Hair follicular keratinocyte (primary cell): ENCODE measurements around the gene CPB1. TPM values are rescaled to one million over a fixed set of nuclear protein-coding genes. Genes with fewer than 3 reads are reported as not detected.

ENCODE experiments used
- total RNA-seq: library from RNA; depleted of rRNA; stranded (reverse); fragments of >200 nt; gene quantifications from 2 replicates; pipeline ENCODE4 v1.2.3, GENCODE V29; 2015

The CPB1 gene
- not detected in 2 replicates for total RNA-seq

GRCh38 chr3:148827585-148827984 lies at the start of gene CPB1:
Gene CPB1 (plus strand): TSS chr3:148827811. CDS start chr3:148827824, 13 bp downstream.

GRCh38 chr3:148865049-148865448 lies 37.4 kb downstream of the CPB1 start, which contains the start of gene CPA3:
Gene CPA3 (plus strand): TSS chr3:148865296. CDS start chr3:148865308, 12 bp downstream.

Other genes with a start within 250 kb of the CPB1 start
- gene AGTR1, start 129.9 kb upstream of the CPB1 start, total RNA-seq: 0.95 TPM in 1 of 2 replicates, not detected in the other
- gene CPA3, start 37.5 kb downstream of the CPB1 start, total RNA-seq: not detected in 2 replicates
- gene GYG1, start 163.7 kb downstream of the CPB1 start, total RNA-seq: 23.5 and 30.2 TPM in 2 replicates